MCF 10A (cell line): Measurements from ENCODE around the gene SAP30BP. TPM values are rescaled to one million over a fixed set of nuclear protein-coding genes. Genes with fewer than 3 reads are reported as not detected.

ENCODE experiments used
- BruUV-seq: library from RNA; stranded (reverse); fragments of 400-500 nt; replicated peaks from 2 replicates; lab custom pipeline; 2021; lab: Mats Ljungman, UMichigan
- CTCF ChIA-PET: fragments of 300-600 bp; sonication (Branson Sonifier 250); formaldehyde crosslinking; extraction: SDS; loops from one replicate; lab custom pipeline; 2021; ENCODE audit warnings: antibody characterized with exemption, inconsistent platforms; lab: Yijun Ruan, JAX
- POLR2A ChIA-PET: fragments of 300-600, 350-650 bp; sonication (Branson Sonifier 250); formaldehyde crosslinking; extraction: SDS; loops from one replicate; lab custom pipeline; 2020; ENCODE audit warnings: antibody characterized with exemption, inconsistent platforms; lab: Yijun Ruan, JAX
- DNase-seq: peaks from one replicate; pipeline ENCODE4 v3.0.0-alpha.2; 2018; ENCODE audit not compliant: unreplicated experiment
- H3K27ac Mint-ChIP-seq: one replicate; pipeline ENCODE4 v1.8.0; 2022; ENCODE audit warnings: mild to moderate bottlenecking, low read depth, mixed read lengths; ENCODE audit not compliant: unreplicated experiment
- H3K27me3 Mint-ChIP-seq: one replicate; pipeline ENCODE4 v1.8.0; 2022; ENCODE audit warnings: mixed read lengths; ENCODE audit not compliant: insufficient read depth, unreplicated experiment
- H3K36me3 Mint-ChIP-seq: one replicate; pipeline ENCODE4 v1.8.0; 2022; ENCODE audit warnings: mild to moderate bottlenecking, moderate library complexity, mixed read lengths; ENCODE audit not compliant: insufficient read depth, unreplicated experiment
- H3K4me1 Mint-ChIP-seq: one replicate; pipeline ENCODE4 v1.8.0; 2022; ENCODE audit warnings: mixed read lengths; ENCODE audit not compliant: insufficient read depth, unreplicated experiment
- H3K4me3 Mint-ChIP-seq: one replicate; pipeline ENCODE4 v1.8.0; 2022; ENCODE audit warnings: mild to moderate bottlenecking, moderate library complexity, mixed read lengths; ENCODE audit not compliant: unreplicated experiment
- H3K9me3 Mint-ChIP-seq: one replicate; pipeline ENCODE4 v1.8.0; 2022; ENCODE audit warnings: mixed read lengths; ENCODE audit not compliant: unreplicated experiment
- CTCF ChIP-seq: fragments of 200-600 bp; IDR thresholded peaks from one replicate; pipeline ENCODE4 v1.8.0; 2022; ENCODE audit warnings: antibody characterized with exemption, mild to moderate bottlenecking; ENCODE audit not compliant: unreplicated experiment
- intact Hi-C: fragments of 100-400 bp; cut with micrococcal nuclease; formaldehyde crosslinking; loops from 2 replicates; pipeline ENCODE4 v1.14.1; 2022
- total RNA-seq: library from RNA; stranded (reverse); gene quantifications from 2 replicates; pipeline ENCODE4 v1.2.3, GENCODE V29; 2022

Gene SAP30BP
- total RNA-seq, 1 experiment from 2014 or later = 123 TPM

DNA sequence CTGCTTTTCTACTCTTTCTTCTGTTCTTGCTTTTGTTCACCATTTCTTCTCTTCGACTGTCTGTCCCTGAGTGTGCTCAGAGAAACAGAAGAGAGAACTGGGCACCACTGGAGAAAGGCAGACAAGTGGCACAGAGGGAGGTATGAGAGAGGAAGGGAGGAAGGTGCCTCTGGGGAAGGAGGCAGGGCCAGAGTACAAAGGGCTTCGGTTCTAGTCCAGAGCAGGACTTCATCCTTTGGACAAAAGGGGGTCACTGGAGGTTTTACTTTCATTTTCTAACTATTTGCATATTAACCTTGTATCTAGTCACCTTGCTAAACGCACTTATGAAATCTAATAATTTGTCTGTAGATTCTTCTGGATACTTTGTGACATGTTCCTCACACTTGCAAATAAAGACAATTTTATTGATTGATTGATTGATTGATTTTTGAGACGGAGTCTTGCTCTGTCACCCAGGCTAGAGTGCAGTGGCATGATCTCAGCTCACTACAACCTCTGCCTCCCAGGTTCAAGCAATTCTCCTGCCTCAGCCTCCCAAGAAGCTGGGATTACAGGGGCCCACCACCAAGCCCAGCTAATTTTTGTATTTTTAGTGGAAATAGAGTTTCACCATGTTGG is 67.6 kb downstream of the SAP30BP start:
- BruUV-seq = no TSS peak
- peak overlapping the region; percentile 51 for H3K27ac Mint-ChIP-seq

GRCh38 chr17:75736173-75736835 is 69.2 kb downstream of the SAP30BP start:
- no peak overlapping the region for H3K27ac Mint-ChIP-seq

More for the DNA sequence above, 67.6 kb downstream of the SAP30BP start:
- intact Hi-C loops = no loop called here
- Mint-ChIP-seq H3K27me3 (no peaks in the 10 kb centered on the region), H3K9me3 (no peaks in the 10 kb centered on the region), H3K4me3 (no peak overlapping the region), H3K36me3 (peaks cover 93% of the 10 kb centered on the region), H3K4me1 (no peaks in the 10 kb centered on the region)
- DNase-seq = no peak
- TF ChIP-seq CTCF = no peak
- CTCF ChIA-PET = interaction anchor here (1.3 kb wide), 1 partner anchor 13 kb away, joined by 3 read pairs; no protein-coding TSS in a partner anchor
- POLR2A ChIA-PET = interaction anchor here (3.1 to 28.4 kb wide), 3 partner anchors 11 to 52 kb away, joined by 10 to 748 read pairs (median 18); no protein-coding TSS in a partner anchor

GRCh38 chr17:75737133-75737962 is 70.2 kb downstream of the SAP30BP start:
- Mint-ChIP-seq H3K27ac (no peak overlapping the region), H3K27me3 (no peaks in the 10 kb centered on the region), H3K4me1 (no peaks in the 10 kb centered on the region), H3K9me3 (no peaks in the 10 kb centered on the region), H3K36me3 (peaks cover 94% of the 10 kb centered on the region), H3K4me3 (no peak overlapping the region)
- DNase-seq = no peak
- no peak for TF ChIP-seq CTCF
- ChIA-PET POLR2A (interaction anchor here (0.6 to 28.4 kb wide), 7 partner anchors 11 to 116 kb away, joined by 3 to 748 read pairs (median 4); no protein-coding TSS in a partner anchor), CTCF (interaction anchor here (0.6 to 2.2 kb wide), 7 partner anchors 9 to 58 kb away, joined by 3 to 12 read pairs (median 6); no protein-coding TSS in a partner anchor)
- no TSS peak for BruUV-seq
- intact Hi-C loops = no loop called here

More at GRCh38 chr17:75736173-75736835, 69.2 kb downstream of the SAP30BP start:
- Mint-ChIP-seq H3K4me3 (no peak overlapping the region), H3K4me1 (no peaks in the 10 kb centered on the region), H3K9me3 (no peaks in the 10 kb centered on the region), H3K36me3 (peaks cover 94% of the 10 kb centered on the region), H3K27me3 (no peaks in the 10 kb centered on the region)
- BruUV-seq = no TSS peak
- CTCF ChIA-PET = interaction anchor here (0.6 to 0.9 kb wide), 2 partner anchors 10 to 56 kb away, joined by 3 read pairs; no protein-coding TSS in a partner anchor
- TF ChIP-seq CTCF = no peak
- intact Hi-C loops = no loop called here
- POLR2A ChIA-PET = interaction anchor here (4.4 to 28.4 kb wide), 2 partner anchors 13 to 53 kb away, joined by 18 to 748 read pairs; no protein-coding TSS in a partner anchor
- no peak for DNase-seq
